Esophagus squamous epithelium (tissue), 5 donors: ENCODE measurements around the gene GNRHR. TPM values are rescaled to one million over a fixed set of nuclear protein-coding genes. Genes with fewer than 3 reads are reported as not detected.

Experiments
- DNase-seq: peaks from one replicate; lab custom pipeline; 2025; lab: John Stamatoyannopoulos, UW
- H3K27ac ChIP-seq, 4 donors: fragments of 200-600 bp; sonication (generic); one replicate each; pipeline ENCODE4 v1.5.1; 2016 to 2019; ENCODE audit warnings: mild to moderate bottlenecking in 1 of 4
- H3K27me3 ChIP-seq, 4 donors: fragments of 200-600 bp; sonication (generic); 1 replicate in 3 of 4; 2 replicates in 1 of 4; pipeline versions ENCODE4 v1.5.1 to v1.6.0; 2017 to 2021; ENCODE audit warnings: antibody characterized with exemption in 1 of 4
- H3K36me3 ChIP-seq, 3 donors: fragments of 200-600 bp; sonication (generic); one replicate each; pipeline ENCODE4 v1.5.1; 2016 to 2019
- H3K4me1 ChIP-seq, 3 donors: fragments of 200-600 bp; sonication (generic); one replicate each; pipeline ENCODE4 v1.5.1; 2017 to 2019
- H3K4me3 ChIP-seq, 4 donors: fragments of 200-600 bp; sonication (generic); 1 replicate in 3 of 4; 2 replicates in 1 of 4; pipeline ENCODE4 v1.5.1; 2016 to 2019; ENCODE audit warnings: mild to moderate bottlenecking in 2 of 4, moderate library complexity in 1 of 4
- H3K9me3 ChIP-seq, 3 donors: fragments of 200-600 bp; sonication (generic); one replicate each; pipeline ENCODE4 v1.5.1; 2016 to 2019
- CTCF ChIP-seq, 6 experiments: fragments of 450-650 bp in 4 of 6; fragments of 200-600 bp in 2 of 6; sonication (generic) in 2 of 6; IDR thresholded peaks; one replicate each; pipeline ENCODE4 v1.5.1; 2016 to 2019; ENCODE audit warnings: antibody characterized with exemption in 6 of 6, mild to moderate bottlenecking in 4 of 6, moderate library complexity in 4 of 6
- POLR2A ChIP-seq, 4 donors: fragments of 450-650 bp; IDR thresholded peaks; one replicate each; pipeline ENCODE4 v1.6.1; 2017; ENCODE audit warnings: antibody characterized with exemption in 4 of 4, mild to moderate bottlenecking in 4 of 4, moderate library complexity in 3 of 4
- WGBS, 2 donors: methylation state at CpG; one replicate each; pipeline ENCODE4 v1.1.5; 2018; 5-methylcytosine and 5-hydroxymethylcytosine counted together
- intact Hi-C: fragments of 100-400 bp; cut with DNase I; formaldehyde crosslinking; loops from one replicate; pipeline ENCODE4 v1.15.0; 2022
- small RNA-seq, 4 donors: library from RNA; depleted of rRNA; stranded (forward); fragments of <200 nt; gene quantifications; one replicate each; pipeline ENCODE3, GENCODE V24; 2016
- total RNA-seq, 4 donors: library from RNA; depleted of rRNA; stranded (reverse); fragments of >200 nt; gene quantifications; one replicate each; pipeline ENCODE4 v1.1.0, GENCODE V29; 2016
- donor health status: DM: yes; HTN: yes; CAD: no.

The GNRHR gene
- total RNA-seq, 4 donors from 2014 or later, result 0.19 to 1.2 (median 0.51) TPM

GRCh38 chr4:67697860-67698687 is 56.1 kb downstream of the GNRHR start:
- Histone ChIP-seq H3K36me3 (peaks cover 0 to 31% (median 0%) of the 10 kb centered on the region in 3 donors), H3K9me3 (no peaks in the 10 kb centered on the region), H3K27ac (no peak overlapping the region), H3K4me1 (peaks cover 11 to 34% (median 13%) of the 10 kb centered on the region in 3 donors), H3K4me3 (no peak overlapping the region), H3K27me3 (no peaks in the 10 kb centered on the region)
- WGBS, 2 donors, result 86 to 90% methylated on average over 7 of the region's 7 CpGs
- no peak for TF ChIP-seq POLR2A (IDR thresholded peaks at IDR 0.05)
- no peak for TF ChIP-seq CTCF (IDR thresholded peaks at IDR 0.05)
- no peak for DNase-seq
- intact Hi-C loops, result no loop called here

GRCh38 chr4:67696061-67696460 is 58.1 kb downstream of the GNRHR start:
- DNase-seq, result no peak
- no peaks in the 10 kb centered on the region for H3K27me3 ChIP-seq
- H3K4me1 ChIP-seq, result peaks cover 7 to 24% (median 11%) of the 10 kb centered on the region in 3 donors
- H3K36me3 ChIP-seq, result peaks cover 0 to 51% (median 0%) of the 10 kb centered on the region in 3 donors
- no peak overlapping the region for H3K4me3 ChIP-seq
- no peak overlapping the region for H3K27ac ChIP-seq
- H3K9me3 ChIP-seq, result peaks cover 0 to 5% (median 0%) of the 10 kb centered on the region in 3 donors
- TF ChIP-seq POLR2A (IDR thresholded peaks at IDR 0.05) (no peak), CTCF (IDR thresholded peaks at IDR 0.05) (no peak)
- intact Hi-C loops, result no loop called here
- 89 to 91% methylated on average over 2 of the region's 2 CpGs for WGBS, 2 donors

- Histone ChIP-seq H3K27me3 (no peaks in the 10 kb centered on the region), H3K4me1 (peaks cover 3 to 17% (median 7%) of the 10 kb centered on the region in 3 donors), H3K27ac (no peak overlapping the region), H3K4me3 (no peak overlapping the region), H3K36me3 (peaks cover 0 to 52% (median 0%) of the 10 kb centered on the region in 3 donors), H3K9me3 (peaks cover 0 to 5% (median 0%) of the 10 kb centered on the region in 3 donors)
- 95% methylated on average over 3 of the region's 3 CpGs for WGBS, 2 donors
- DNase-seq, result no peak
- intact Hi-C loops, result no loop called here
- TF ChIP-seq POLR2A (IDR thresholded peaks at IDR 0.05) (no peak), CTCF (IDR thresholded peaks at IDR 0.05) (no peak)
These were observed 59.5 kb downstream of the GNRHR start for GRCh38 chr4:67694662-67695061.

GRCh38 chr4:67691328-67691727 is 62.9 kb downstream of the GNRHR start:
- no peak for DNase-seq
- H3K36me3 ChIP-seq, result peaks cover 0 to 47% (median 0%) of the 10 kb centered on the region in 3 donors
- no peaks in the 10 kb centered on the region for H3K27me3 ChIP-seq
- intact Hi-C loops, result no loop called here
- no peak overlapping the region for H3K4me3 ChIP-seq
- no peak for TF ChIP-seq POLR2A (IDR thresholded peaks at IDR 0.05)
- TF ChIP-seq CTCF (IDR thresholded peaks at IDR 0.05), result no peak
- peaks cover 0 to 5% (median 0%) of the 10 kb centered on the region in 3 donors for H3K9me3 ChIP-seq
- no peak overlapping the region for H3K27ac ChIP-seq
- no peaks in the 10 kb centered on the region for H3K4me1 ChIP-seq

Small RNA genes within 50 kb of the gene (small RNA-seq; reads per million reads assigned to genes)
- gene RF00091, result 0 to 0.15 (median 0) reads per million in 4 donors

Other genes with a start within 250 kb of the GNRHR start
- 10 to 100 TPM; 11.8 to 30.1 (median 16.5) TPM for gene CENPC, start 208.9 kb downstream of the GNRHR start, total RNA-seq
- 1 to 10 TPM in 1 of 4 donors, not detected in 3; 1.7 TPM for gene STAP1, start 195.7 kb downstream of the GNRHR start, total RNA-seq
- gene UBA6, start 53.2 kb downstream of the GNRHR start, total RNA-seq, result 100 to 1,000 TPM in 1 of 4 donors, 10 to 100 TPM in 3; 51.5 to 103 (median 87.8) TPM
- gene TMPRSS11D, start 129.6 kb upstream of the GNRHR start, total RNA-seq, result 100 to 1,000 TPM in 3 of 4 donors, 10 to 100 TPM in 1; 45.0 to 208 (median 163) TPM
- gene TMPRSS11A, start 209.1 kb upstream of the GNRHR start, total RNA-seq, result 100 to 1,000 TPM in 2 of 4 donors, 10 to 100 TPM in 2; 36.6 to 153 (median 93.2) TPM